ENCODE results near the gene ATP7A.

ATP7A gene

GRCh38 chrX:77945910-77946545, 35.5 kb downstream of the ATP7A start:
- no peak for DNase-seq (ENCODE audit: low spot score)

GRCh38 chrX:77946571-77946970, 36.1 kb downstream of the ATP7A start:
- DNase-seq (ENCODE audit: low spot score): no peak

GRCh38 chrX:77949840-77950239, 39.3 kb downstream of the ATP7A start:
- no peak for DNase-seq (ENCODE audit: low spot score)

- DNase-seq (ENCODE audit: low spot score): no peak
These were observed 41.7 kb downstream of the ATP7A start for GRCh38 chrX:77952173-77952572.

GRCh38 chrX:77953302-77953701, 42.8 kb downstream of the ATP7A start:
- no peak for DNase-seq (ENCODE audit: low spot score)

GRCh38 chrX:77953708-77954107, 43.2 kb downstream of the ATP7A start:
- DNase-seq (ENCODE audit: low spot score): no peak

GRCh38 chrX:77960567-77960966, 50.1 kb downstream of the ATP7A start:
- DNase-seq (ENCODE audit: low spot score): no peak

GRCh38 chrX:77961063-77961462, 50.6 kb downstream of the ATP7A start:
- no peak for DNase-seq (ENCODE audit: low spot score)

GRCh38 chrX:77962068-77962902, 51.8 kb downstream of the ATP7A start:
- no peak for DNase-seq (ENCODE audit: low spot score)

- no peak for DNase-seq (ENCODE audit: low spot score)
These were observed 55.9 kb downstream of the ATP7A start for GRCh38 chrX:77966361-77966760.

GRCh38 chrX:77967631-77968030, 57.1 kb downstream of the ATP7A start:
- DNase-seq (ENCODE audit: low spot score): no peak

GRCh38 chrX:77969538-77969937, 59.0 kb downstream of the ATP7A start, which contains the start of gene PGAM4:
Gene PGAM4 (minus strand): TSS chrX:77969638. CDS start chrX:77969638, 0 bp downstream.
- no peak for DNase-seq (ENCODE audit: low spot score)

- DNase-seq (ENCODE audit: low spot score): no peak
These were observed 65.3 kb downstream of the ATP7A start for GRCh38 chrX:77975755-77976154.

- no peak for DNase-seq (ENCODE audit: low spot score)
These were observed 66.6 kb downstream of the ATP7A start for GRCh38 chrX:77977095-77977494.

GRCh38 chrX:77977518-77977917, 67.0 kb downstream of the ATP7A start:
- no peak for DNase-seq (ENCODE audit: low spot score)

- no peak for DNase-seq (ENCODE audit: low spot score)
These were observed 69.4 kb downstream of the ATP7A start for GRCh38 chrX:77979870-77980269.

GRCh38 chrX:78011846-78012245, 101.4 kb downstream of the ATP7A start:
- DNase-seq (ENCODE audit: low spot score): no peak

- DNase-seq (ENCODE audit: low spot score): no peak
These were observed 109.3 kb downstream of the ATP7A start for GRCh38 chrX:78019586-78020483.

GRCh38 chrX:78024349-78025059, 114.0 kb downstream of the ATP7A start:
- no peak for DNase-seq (ENCODE audit: low spot score)

GRCh38 chrX:78027798-78028197, 117.3 kb downstream of the ATP7A start:
- no peak for DNase-seq (ENCODE audit: low spot score)

GRCh38 chrX:78029663-78030062, 119.2 kb downstream of the ATP7A start:
- DNase-seq (ENCODE audit: low spot score): no peak

- no peak for DNase-seq (ENCODE audit: low spot score)
These were observed 124.6 kb downstream of the ATP7A start for GRCh38 chrX:78035061-78035460.
